Hepatocyte (in vitro differentiated cells): Measurements from ENCODE around the gene EXTL1.

ENCODE experiments used
- CTCF ChIP-seq: fragments of 200-600 bp; sonication (generic); IDR thresholded peaks from 2 replicates; pipeline ENCODE4 v1.5.1; 2016; ENCODE audit warnings: antibody characterized with exemption, mild to moderate bottlenecking; ENCODE audit not compliant: poor library complexity
- EZH2 ChIP-seq: fragments of 200-600 bp; sonication (generic); IDR thresholded peaks from 2 replicates; pipeline ENCODE4 v1.6.1; 2016; ENCODE audit warnings: antibody characterized with exemption, mild to moderate bottlenecking, borderline replicate concordance
- EZH2phosphoT487 ChIP-seq: fragments of 200-600 bp; sonication (generic); IDR thresholded peaks from one replicate; pipeline ENCODE4 v1.6.1; 2018; ENCODE audit warnings: antibody characterized with exemption, mild to moderate bottlenecking, low read depth, moderate library complexity; ENCODE audit not compliant: unreplicated experiment, severe bottlenecking

GRCh38 chr1:25985670-25986069 is 35.9 kb upstream of the EXTL1 start:
- no peak for TF ChIP-seq CTCF
- no peak for TF ChIP-seq EZH2phosphoT487
- TF ChIP-seq EZH2 = no peak
